Measurements from ENCODE around the gene HFE. TPM values are rescaled to one million over a fixed set of nuclear protein-coding genes. Genes with fewer than 3 reads are reported as not detected.

HFE gene
- total and polyA plus RNA-seq, 2 donors (not counting 1 experiment from before 2014, with no cell fraction given) = 18.3 to 22.3 TPM

DNA sequence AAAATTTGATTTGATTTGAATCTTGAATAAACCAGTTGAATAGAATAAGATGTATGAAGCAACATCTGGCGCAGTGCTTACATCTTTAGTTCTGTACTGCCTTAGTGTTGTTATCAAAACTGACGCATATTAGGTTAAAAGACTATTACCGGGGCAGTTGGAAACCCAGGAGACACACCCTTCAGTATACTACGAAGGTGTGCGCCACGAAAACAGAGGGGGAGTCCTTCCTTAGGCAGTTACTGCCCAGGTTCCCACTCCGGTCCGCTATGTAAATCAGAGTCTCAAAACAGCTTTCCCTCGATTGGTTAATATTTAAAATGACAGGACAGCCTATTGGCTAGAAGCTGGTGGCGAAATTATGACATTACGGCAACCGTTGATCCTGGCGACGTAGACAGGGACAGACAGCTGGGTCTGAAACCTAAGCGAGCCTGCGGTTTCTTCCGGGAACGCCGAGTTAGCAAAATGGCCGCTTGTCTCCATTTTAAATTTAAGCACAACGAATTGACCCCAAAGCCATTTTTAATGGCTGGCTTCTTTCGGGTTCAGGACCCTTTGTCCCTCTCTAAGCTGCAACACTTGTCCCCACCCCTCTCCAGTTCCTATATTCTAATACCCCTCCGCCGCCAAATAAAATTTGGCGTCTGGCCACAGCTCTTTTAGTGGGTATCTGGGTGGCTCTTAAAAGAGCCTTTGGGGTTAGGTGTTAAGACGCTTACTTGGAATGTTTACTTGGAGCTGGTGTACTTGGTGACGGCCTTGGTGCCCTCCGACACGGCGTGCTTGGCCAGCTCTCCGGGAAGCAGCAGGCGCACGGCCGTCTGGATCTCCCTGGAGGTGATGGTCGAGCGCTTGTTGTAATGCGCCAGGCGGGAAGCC lies 35.8 kb downstream of the HFE start:
- H3K4me2 ChIP-seq (ENCODE audit: extremely low read depth, insufficient read depth, low read length) = peak overlapping the region; percentile 81
- no peaks in the 10 kb centered on the region for H3K27me3 ChIP-seq (ENCODE audit: control insufficient read depth, insufficient read depth, low read length)
- peak overlapping the region; percentile 11 for H2AFZ ChIP-seq (ENCODE audit: low read length)
- H3K4me1 ChIP-seq (ENCODE audit: control insufficient read depth, extremely low read depth, insufficient read depth, low read length) = peaks cover 2% of the 10 kb centered on the region
- peak overlapping the region; percentile 94 to 100 (median 98) for H3K4me3 ChIP-seq (replicated peaks in 1 of 4; ENCODE audit: control extremely low read depth in 1 of 4, insufficient read depth in 1 of 4, low read depth in 3 of 4, low read length in 4 of 4)
- TF ChIP-seq, protein P1, sequence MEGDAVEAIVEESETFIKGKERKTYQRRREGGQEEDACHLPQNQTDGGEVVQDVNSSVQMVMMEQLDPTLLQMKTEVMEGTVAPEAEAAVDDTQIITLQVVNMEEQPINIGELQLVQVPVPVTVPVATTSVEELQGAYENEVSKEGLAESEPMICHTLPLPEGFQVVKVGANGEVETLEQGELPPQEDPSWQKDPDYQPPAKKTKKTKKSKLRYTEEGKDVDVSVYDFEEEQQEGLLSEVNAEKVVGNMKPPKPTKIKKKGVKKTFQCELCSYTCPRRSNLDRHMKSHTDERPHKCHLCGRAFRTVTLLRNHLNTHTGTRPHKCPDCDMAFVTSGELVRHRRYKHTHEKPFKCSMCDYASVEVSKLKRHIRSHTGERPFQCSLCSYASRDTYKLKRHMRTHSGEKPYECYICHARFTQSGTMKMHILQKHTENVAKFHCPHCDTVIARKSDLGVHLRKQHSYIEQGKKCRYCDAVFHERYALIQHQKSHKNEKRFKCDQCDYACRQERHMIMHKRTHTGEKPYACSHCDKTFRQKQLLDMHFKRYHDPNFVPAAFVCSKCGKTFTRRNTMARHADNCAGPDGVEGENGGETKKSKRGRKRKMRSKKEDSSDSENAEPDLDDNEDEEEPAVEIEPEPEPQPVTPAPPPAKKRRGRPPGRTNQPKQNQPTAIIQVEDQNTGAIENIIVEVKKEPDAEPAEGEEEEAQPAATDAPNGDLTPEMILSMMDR (conservative IDR thresholded peaks at IDR 0.05 in 1 of 2, IDR thresholded peaks at IDR 0.05 in 1 of 2; ENCODE audit: low read depth in 1 of 2, low read length in 2 of 2) = no peak
- TF ChIP-seq EZH2 (IDR thresholded peaks at IDR 0.05; ENCODE audit: low read length, missing control alignments) = no peak
- peak; percentile 99 to 100 for DNase-seq (ENCODE audit: low read depth in 2 of 2)
- no peaks in the 10 kb centered on the region for H3K9me3 ChIP-seq (ENCODE audit: control insufficient read depth, insufficient read depth, low read depth, low read length)
- H3K9ac ChIP-seq (ENCODE audit: insufficient read depth, low read length) = peak overlapping the region; percentile 75
- H4K20me1 ChIP-seq (ENCODE audit: control insufficient read depth, extremely low read depth, insufficient read depth, low read length) = peaks cover 2% of the 10 kb centered on the region
- H3K27ac ChIP-seq (ENCODE audit: insufficient read depth, low read length) = peak overlapping the region; percentile 95
- H3K36me3 ChIP-seq (ENCODE audit: control insufficient read depth, insufficient read depth, low read length) = no peaks in the 10 kb centered on the region
- H3K79me2 ChIP-seq (ENCODE audit: control insufficient read depth, insufficient read depth, low read length) = peaks cover 33% of the 10 kb centered on the region

DNA sequence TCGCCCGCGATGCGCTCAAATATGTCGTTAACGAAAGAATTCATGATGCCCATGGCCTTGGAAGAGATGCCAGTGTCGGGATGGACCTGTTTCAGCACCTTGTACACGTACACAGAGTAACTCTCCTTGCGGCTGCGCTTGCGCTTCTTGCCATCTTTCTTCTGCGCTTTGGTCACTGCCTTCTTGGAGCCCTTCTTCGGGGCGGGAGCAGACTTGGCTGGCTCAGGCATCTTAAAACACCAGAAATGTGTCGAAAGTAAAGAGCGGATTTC lies 36.4 kb downstream of the HFE start:
- H3K79me2 ChIP-seq (ENCODE audit: control insufficient read depth, insufficient read depth, low read length) = peaks cover 37% of the 10 kb centered on the region
- peak overlapping the region; percentile 94 to 100 (median 98) for H3K4me3 ChIP-seq (replicated peaks in 1 of 4; ENCODE audit: control extremely low read depth in 1 of 4, insufficient read depth in 1 of 4, low read depth in 3 of 4, low read length in 4 of 4)
- H3K9me3 ChIP-seq (ENCODE audit: control insufficient read depth, insufficient read depth, low read depth, low read length) = no peaks in the 10 kb centered on the region
- DNase-seq (ENCODE audit: low read depth in 2 of 2) = no peak
- TF ChIP-seq EZH2 (IDR thresholded peaks at IDR 0.05; ENCODE audit: low read length, missing control alignments) = no peak
- TF ChIP-seq, protein P1 (conservative IDR thresholded peaks at IDR 0.05 in 1 of 2, IDR thresholded peaks at IDR 0.05 in 1 of 2; ENCODE audit: low read depth in 1 of 2, low read length in 2 of 2) = no peak
- peak overlapping the region; percentile 95 for H3K27ac ChIP-seq (ENCODE audit: insufficient read depth, low read length)
- H3K27me3 ChIP-seq (ENCODE audit: control insufficient read depth, insufficient read depth, low read length) = no peaks in the 10 kb centered on the region
- peak overlapping the region; percentile 75 for H3K9ac ChIP-seq (ENCODE audit: insufficient read depth, low read length)
- H3K36me3 ChIP-seq (ENCODE audit: control insufficient read depth, insufficient read depth, low read length) = no peaks in the 10 kb centered on the region
- peaks cover 2% of the 10 kb centered on the region for H4K20me1 ChIP-seq (ENCODE audit: control insufficient read depth, extremely low read depth, insufficient read depth, low read length)
- H3K4me2 ChIP-seq (ENCODE audit: extremely low read depth, insufficient read depth, low read length) = peak overlapping the region; percentile 81
- H3K4me1 ChIP-seq (ENCODE audit: control insufficient read depth, extremely low read depth, insufficient read depth, low read length) = peaks cover 2% of the 10 kb centered on the region
- H2AFZ ChIP-seq (ENCODE audit: low read length) = no peak overlapping the region

DNA sequence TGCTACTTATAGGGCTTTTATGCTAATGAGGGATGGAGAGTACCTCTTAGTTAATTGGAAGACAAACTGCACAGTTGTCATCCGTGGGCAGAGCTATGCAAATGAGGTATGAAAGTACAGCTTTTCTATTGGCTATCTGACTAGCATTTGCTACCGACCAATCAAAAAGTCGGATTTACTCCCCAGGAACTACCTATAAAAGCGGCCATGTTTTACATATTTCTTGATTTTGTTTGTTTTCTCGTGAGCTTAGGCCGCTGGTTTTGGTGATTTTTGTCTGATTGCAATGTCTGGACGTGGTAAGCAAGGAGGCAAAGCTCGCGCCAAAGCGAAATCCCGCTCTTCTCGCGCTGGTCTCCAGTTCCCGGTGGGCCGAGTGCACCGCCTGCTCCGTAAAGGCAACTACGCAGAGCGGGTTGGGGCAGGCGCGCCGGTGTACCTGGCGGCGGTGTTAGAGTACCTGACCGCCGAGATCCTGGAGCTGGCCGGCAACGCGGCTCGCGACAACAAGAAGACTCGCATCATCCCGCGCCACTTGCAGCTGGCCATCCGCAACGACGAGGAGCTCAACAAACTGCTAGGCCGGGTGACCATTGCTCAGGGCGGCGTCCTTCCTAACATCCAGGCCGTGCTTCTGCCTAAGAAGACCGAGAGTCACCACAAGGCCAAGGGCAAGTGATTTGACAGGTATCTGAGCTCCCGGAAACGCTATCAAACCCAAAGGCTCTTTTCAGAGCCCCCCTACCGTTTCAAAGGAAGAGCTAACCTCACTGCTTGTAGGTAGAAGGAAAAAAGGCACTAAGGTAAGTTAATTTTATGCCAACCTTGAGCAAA lies 36.9 kb downstream of the HFE start:
- peaks cover 2% of the 10 kb centered on the region for H3K4me1 ChIP-seq (ENCODE audit: control insufficient read depth, extremely low read depth, insufficient read depth, low read length)
- peak; percentile 100 for DNase-seq (ENCODE audit: low read depth in 2 of 2)
- H3K9me3 ChIP-seq (ENCODE audit: control insufficient read depth, insufficient read depth, low read depth, low read length) = no peaks in the 10 kb centered on the region
- H3K4me3 ChIP-seq (replicated peaks in 1 of 4; ENCODE audit: control extremely low read depth in 1 of 4, insufficient read depth in 1 of 4, low read depth in 3 of 4, low read length in 4 of 4) = peak overlapping the region; percentile 94 to 100 (median 98)
- peaks cover 2% of the 10 kb centered on the region for H4K20me1 ChIP-seq (ENCODE audit: control insufficient read depth, extremely low read depth, insufficient read depth, low read length)
- H3K27me3 ChIP-seq (ENCODE audit: control insufficient read depth, insufficient read depth, low read length) = no peaks in the 10 kb centered on the region
- TF ChIP-seq, protein P1 (conservative IDR thresholded peaks at IDR 0.05 in 1 of 2, IDR thresholded peaks at IDR 0.05 in 1 of 2; ENCODE audit: low read depth in 1 of 2, low read length in 2 of 2) = no peak
- TF ChIP-seq EZH2 (IDR thresholded peaks at IDR 0.05; ENCODE audit: low read length, missing control alignments) = no peak
- H3K9ac ChIP-seq (ENCODE audit: insufficient read depth, low read length) = peak overlapping the region; percentile 92
- no peaks in the 10 kb centered on the region for H3K36me3 ChIP-seq (ENCODE audit: control insufficient read depth, insufficient read depth, low read length)
- H2AFZ ChIP-seq (ENCODE audit: low read length) = no peak overlapping the region
- peaks cover 37% of the 10 kb centered on the region for H3K79me2 ChIP-seq (ENCODE audit: control insufficient read depth, insufficient read depth, low read length)
- H3K4me2 ChIP-seq (ENCODE audit: extremely low read depth, insufficient read depth, low read length) = peak overlapping the region; percentile 81
- peak overlapping the region; percentile 95 for H3K27ac ChIP-seq (ENCODE audit: insufficient read depth, low read length)

Data from fibroblast of lung (primary cell).